HG03066 (cell line): ENCODE measurements around the gene SLC30A9.

Experiments used
- ATAC-seq: cut with Tn5 transposase; IDR thresholded peaks from one replicate; pipeline ENCODE4 v1.9.1; 2021; ENCODE audit warnings: low read depth; ENCODE audit not compliant: unreplicated experiment

SLC30A9 gene

DNA sequence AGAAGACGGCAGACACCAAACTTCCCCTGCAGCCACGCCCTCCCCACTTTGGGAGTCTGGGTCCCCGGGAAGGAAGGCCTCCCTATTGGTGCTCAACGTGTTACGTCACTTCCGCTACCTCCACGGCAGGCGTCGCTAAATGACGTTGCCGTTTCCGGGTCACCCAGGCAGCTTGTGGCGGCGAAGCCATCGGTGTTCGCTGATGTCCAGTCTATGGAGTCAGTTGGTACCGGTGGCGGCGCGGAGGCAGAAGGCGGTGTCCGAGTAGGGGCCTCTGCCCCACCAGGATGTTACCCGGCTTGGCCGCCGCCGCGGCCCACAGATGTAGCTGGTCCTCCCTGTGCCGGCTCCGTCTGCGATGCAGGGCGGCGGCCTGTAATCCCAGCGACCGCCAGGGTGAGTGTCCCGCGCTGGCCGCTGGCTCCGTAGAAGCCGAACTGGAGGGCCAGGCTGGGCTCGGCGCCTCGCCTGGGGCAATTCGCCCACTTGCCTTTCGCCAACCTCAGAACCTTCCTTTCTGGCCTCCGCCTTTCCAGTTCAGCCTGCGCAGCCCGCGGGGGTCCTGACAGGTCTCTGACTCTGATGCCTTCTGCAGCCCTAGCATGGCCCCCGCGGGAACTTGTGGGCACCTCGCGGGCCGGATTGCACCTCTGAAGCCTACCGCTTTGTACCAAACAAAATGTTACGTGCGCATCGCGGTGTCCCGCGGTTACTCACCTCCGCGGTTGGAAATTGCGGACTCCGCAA is at the start of gene SLC30A9:
SLC30A9 (plus strand) TSS at position 166 of the 747 bp plus-strand sequence; CDS start at position 288, 122 bp downstream.
- ATAC-seq: peak; percentile 99

DNA sequence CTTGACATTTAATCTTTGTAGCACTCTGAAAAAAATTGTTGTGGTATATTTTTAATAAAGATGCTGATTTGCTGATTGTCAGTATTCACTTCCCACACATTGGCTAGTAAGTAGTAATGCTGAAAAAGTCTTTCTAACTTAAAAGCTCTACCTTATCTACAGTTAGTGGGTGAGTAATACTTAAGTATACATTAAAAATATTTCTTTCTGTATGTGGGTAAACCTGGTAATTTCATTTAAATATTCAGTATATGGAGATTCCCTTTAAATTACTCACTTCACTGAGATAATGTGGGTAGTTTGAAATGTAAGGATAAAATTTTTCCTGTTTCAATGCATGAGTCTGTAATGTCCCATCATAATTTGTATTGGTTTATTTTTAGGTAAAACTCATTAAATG is 49.5 kb upstream of the SLC30A9 start:
- no peak for ATAC-seq

DNA sequence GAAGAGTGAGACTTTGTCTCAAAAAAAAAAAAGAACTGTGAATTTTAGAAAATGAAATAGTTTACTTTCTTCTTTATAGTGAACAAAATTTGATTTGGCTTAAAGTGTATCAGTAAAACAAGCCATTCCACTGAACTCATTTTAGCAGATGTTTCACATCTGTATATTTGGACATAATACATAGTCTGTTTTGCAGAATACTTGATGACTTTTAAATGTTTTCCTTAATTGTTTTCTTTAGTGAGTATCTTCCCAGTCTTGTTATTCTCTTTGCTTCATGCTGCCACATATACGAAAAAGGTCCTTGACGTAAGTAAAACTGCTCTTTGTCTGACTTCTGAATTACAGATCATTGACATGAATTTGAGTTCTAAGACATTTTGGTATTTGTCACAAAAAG is 46.8 kb upstream of the SLC30A9 start:
- no peak for ATAC-seq

DNA sequence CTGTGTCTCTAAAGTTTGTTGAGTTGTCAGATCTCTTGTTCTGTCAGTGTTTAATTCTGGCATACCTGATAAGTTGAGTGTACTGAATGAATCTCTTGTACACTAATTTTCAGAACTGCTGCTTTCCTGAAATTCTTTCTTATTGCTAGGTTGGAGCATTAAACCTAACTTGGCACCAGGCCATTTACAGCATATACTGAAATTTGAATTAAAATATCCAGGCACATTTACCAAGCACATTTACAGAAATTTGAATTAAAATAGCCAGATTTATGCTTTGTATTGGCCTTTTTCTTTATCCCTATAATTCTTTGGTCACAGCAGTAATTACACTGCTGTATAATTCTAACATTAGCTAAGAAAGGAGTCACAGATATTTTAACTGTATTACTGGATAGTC is 46.2 kb upstream of the SLC30A9 start:
- ATAC-seq: no peak

DNA sequence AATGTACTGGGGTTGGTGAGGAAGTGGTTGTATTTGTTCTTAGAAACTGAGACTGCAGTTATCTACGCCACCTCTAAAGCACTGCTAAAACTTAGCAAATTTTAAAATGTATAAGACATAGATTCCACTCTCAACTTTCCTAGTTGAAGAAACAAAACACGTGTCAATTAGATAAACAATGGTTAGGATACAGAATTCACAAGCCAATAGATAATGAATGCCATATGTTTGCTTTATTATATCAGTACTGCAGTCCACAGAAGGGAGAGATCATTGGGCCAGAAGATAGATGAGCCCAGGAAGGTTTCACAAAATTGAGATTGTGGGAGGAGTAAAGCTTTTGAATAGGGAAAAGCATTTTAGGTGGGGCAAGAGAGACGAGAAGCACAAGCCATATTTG is 40.8 kb upstream of the SLC30A9 start:
- no peak for ATAC-seq

DNA sequence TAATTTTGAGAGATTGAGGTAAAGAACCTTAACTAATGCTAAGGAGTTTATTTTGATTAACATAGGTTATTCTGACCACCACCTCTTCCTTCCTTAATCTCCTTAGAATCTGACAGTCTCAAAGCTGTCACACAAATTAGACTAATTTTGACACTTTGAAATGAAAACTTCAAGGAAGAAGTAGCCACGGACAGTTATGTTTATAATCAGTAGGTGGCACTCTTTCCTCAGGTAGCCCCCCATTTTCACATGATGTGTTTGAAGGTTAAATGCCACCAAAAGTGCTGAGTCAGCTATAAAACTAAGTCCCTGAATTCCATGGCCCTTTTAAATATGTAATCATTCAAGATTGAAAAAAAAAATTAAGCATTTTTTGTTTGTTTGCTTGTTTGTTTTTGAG is 32.7 kb upstream of the SLC30A9 start:
- no peak for ATAC-seq

DNA sequence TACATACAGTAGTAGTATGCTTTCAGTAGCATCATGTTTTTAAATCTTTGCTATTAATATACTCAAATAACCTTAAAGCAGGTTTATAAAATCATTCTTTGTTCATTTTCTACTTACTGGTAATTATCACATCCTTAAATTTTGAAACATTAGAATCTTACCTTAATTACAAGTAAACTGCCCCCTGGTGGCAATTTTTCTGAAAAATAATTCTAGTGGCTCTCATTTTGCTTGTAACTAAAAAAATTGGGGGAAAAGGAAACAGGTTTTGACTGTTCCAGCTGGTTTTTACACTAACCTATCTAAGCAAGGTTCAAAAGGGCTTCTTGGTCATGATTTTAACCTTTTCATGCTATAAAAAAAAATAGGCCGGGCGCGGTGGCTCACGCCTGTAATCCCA is 27.2 kb upstream of the SLC30A9 start:
- ATAC-seq: no peak

DNA sequence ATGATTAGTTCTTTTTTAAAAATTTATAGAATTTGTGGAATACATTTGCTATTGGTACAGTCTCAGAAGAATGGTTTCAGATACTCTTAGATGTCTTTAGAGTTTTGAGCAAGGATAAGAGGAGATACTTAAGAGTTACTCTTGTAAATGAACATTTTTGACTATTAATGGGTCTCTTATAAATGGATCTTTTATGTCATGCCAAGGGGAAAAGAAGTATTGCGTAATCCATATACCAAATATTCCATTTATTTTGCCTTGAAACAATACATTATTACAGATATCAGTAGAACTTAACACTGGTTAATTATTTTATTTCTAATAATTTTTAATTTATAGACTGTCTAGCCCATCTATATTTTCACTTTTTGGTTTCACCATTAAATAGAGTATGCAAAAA is 25.9 kb upstream of the SLC30A9 start:
- ATAC-seq: no peak

DNA sequence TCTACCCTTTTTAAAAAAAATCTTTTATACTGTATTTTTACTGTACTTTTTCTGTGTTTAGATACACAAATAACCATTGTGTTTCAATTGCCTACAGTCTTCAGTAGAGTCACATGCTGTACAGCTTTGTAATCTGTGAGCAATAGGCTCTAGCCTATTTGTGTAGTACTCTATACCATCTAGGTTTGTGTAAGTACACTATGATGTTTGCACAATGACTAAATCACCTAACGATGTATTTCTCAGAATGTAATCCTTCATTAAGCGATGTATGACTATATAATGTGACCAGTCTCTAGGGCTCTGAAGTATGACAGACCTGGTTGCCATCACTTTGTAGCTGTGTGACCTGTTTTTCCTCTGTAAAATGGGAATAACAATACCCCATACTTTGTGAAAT is 22.9 kb upstream of the SLC30A9 start:
- ATAC-seq: no peak

DNA sequence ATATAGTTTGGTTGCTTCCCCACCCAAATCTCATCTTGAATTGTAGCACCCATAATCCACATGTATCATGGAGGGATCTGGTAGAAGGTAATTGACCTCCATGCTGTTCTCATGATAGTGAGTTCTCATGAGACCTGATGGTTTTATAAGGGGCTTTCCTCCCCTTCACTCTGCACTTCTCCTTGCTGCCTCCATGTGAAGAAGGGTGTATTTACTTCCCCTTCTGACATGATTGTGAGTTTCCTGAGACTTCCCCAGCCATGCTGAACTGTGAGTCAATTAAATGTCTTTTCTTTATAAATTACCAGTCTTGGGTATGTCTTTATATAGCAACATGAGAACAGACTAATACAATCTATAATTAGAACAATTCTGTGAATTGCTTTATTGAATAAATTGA is 20.7 kb upstream of the SLC30A9 start:
- no peak for ATAC-seq

DNA sequence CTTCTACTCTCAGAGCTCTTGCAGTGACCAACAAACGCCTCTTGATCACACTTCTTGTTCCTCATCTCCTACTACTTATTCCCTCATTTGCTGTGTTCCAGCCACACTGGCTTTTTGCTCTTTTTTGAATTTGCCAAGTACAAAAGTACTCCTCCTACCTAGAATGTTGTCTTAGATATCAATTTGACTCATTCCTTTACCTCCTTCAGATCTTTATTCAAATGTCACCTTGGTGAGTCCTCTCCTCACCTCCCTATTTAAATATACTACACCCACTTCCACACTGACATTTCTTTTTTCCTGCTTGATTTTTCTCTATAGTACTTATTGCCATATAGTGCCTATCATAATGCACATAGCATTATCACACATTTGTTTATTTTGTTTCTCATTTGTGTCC is 15.0 kb upstream of the SLC30A9 start:
- ATAC-seq: no peak

DNA sequence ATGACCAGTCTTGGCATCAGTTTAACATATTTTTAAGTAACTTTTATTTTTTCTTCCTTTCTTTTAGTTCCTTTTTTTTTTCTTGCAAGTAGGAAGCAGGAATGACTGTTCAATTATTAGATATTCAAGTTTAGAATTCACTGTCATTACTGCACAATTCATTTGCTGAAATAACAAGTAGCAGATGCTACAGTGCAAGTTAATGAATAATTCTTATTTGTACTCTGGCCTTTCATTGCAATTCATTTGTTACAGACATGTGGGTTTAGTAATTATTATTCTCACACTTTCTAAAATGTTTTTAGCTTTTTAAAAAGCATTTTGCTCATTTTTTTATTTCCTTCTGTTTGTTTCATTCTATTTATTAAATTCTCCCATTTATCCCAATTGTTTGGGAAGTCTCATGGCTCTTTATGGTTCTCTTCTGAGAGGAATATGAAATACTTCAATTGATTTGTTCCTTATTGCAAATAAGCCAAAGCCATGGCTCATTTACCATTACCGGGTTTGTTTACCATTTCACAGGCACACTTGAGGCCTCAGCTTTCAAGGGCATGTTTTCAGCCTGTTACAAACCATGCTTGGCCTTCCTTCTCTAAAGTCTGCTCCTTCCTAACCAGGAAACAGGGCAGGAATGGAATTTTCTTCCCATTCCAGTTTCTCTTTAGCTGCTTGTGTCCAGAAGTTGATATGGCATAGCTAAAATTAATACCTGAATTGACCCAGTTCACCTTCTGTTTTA is 13.4 kb upstream of the SLC30A9 start:
- no peak for ATAC-seq

DNA sequence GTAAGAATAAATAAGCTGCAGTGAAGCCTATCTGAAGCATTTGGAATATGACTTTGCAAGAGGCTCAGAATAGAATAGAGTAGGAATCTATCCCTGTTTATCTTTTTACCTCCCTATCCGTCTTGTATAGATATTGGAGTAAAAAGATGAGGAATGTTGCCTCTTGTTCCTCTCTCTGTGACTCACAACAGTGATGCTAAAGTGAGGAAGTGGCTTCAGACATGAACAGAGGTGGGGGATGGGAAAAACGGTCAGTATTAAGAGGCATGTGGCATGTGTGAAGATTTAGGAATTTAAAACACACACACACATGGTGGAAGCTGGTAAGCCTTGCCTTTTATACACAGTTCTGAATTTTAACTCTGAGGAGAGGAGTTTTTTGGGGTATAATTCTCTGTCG is 12.6 kb upstream of the SLC30A9 start:
- no peak for ATAC-seq

DNA sequence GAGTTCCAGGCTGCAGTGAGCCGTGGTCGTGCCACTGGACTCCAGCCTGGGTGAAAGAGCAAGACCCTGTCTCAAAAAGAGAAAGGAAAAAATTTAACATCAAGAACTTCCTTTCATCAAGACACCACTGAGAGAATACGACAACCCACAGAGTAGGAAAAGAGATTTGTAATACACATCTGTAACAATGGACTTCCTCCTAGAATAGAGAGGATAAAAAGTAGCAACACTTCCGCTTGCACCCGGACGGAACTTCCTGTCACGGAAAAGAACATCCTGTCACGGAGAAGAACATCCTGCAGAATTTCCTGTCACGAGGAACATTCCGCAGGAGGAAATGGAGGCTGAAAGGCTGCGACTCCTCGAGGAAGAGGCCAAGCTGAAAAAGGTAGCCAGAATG is 8.9 kb upstream of the SLC30A9 start, which contains the start of gene DCAF4L1:
DCAF4L1 (plus strand) TSS at position 301 of the 400 bp plus-strand sequence; CDS start at position 338, 37 bp downstream.
- no peak for ATAC-seq

DNA sequence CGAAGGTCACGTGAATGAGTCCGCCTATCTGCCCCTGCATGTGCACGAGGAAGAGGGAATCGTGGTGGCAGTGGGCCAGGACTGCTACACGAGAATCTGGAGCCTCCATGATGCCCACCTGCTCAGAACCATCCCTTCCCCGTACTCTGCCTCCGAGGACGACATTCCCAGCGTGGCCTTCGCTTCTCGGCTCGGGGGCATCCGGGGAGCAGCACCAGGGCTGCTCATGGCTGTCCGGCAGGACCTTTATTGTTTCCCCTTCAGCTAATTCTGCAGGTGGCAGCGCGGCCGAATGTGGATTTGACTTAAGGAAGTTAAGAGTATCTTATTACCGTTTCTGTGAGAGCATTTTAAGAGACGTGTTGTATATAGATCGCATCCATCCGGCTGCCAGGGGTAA is 7.6 kb upstream of the SLC30A9 start:
- no peak for ATAC-seq

DNA sequence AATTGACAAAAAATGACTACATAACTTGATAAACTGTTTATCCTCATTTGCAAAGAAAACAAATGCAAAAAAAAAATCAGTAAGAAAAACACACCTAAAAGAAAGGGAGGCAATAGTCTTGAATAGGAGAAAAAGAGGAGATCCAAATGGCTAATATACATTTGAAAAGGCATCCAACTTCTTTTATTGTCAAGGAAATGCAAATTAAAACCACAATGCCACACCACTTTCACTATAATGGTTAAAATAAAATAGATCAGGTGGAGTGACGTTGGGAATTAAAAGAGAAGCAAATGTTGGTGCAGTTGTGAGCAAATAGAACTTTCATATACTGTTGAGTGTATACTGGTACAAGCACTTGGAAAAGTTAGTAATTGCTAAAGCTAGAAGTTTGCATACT is 5.2 kb upstream of the SLC30A9 start:
- no peak for ATAC-seq

DNA sequence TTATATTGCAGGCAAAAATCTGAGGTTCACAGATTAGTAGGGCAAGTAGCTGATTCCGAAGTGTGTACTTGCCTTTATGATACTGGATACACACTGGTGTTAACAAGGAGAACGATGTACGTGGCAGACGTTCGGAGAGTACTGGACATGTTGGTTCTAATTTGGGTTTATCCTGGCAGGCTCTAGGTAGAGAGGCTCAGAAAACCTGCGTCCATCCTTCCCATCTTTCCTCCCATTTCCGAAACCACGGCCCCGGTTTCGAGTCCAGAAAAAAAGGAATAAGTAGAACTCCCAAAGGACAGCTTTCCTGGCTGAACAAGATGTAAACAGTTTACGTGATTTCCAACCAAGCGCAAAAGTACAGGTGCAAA is 351 bp upstream of the SLC30A9 start:
- ATAC-seq: peak; percentile 18

DNA sequence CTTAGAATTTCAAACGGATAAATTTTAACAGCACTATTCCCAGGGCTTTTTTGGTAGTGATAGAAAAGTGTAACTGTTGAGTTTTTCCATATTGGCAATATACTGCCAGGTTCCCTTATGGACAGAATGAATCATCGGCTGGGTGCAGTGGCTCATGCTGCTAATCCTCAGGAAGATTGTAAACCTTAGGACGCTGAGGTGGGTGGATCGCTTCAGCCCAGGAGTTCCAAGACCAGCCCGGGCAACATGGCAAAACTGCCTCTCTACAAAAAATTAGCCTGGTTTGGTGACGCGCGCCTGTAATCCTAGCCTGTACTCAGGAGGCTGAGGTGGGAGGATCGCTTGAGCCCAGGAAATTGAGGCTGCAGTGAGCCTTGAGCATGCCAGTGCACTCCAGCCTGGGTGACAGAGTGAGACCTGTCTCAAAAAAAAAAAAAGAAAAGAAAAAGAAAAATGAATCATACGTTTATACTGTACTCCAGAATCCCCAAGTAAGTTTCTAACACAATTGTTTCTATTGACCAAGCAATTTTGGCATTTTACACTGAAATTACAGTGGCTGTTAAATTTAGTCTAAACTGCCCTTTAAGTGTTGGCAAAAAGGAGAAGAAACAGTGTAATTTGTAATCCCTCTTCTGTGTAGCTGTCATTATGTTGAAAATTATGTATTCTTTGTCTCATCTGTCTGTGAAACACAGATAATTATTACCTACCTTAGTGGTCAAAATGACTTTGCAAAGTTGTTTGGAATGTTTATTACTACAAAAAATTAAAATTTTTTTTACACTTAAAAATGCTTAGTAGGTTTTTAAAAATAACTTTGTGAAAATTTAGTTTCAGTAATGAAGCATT is 1.8 kb downstream of the SLC30A9 start:
- no peak for ATAC-seq

DNA sequence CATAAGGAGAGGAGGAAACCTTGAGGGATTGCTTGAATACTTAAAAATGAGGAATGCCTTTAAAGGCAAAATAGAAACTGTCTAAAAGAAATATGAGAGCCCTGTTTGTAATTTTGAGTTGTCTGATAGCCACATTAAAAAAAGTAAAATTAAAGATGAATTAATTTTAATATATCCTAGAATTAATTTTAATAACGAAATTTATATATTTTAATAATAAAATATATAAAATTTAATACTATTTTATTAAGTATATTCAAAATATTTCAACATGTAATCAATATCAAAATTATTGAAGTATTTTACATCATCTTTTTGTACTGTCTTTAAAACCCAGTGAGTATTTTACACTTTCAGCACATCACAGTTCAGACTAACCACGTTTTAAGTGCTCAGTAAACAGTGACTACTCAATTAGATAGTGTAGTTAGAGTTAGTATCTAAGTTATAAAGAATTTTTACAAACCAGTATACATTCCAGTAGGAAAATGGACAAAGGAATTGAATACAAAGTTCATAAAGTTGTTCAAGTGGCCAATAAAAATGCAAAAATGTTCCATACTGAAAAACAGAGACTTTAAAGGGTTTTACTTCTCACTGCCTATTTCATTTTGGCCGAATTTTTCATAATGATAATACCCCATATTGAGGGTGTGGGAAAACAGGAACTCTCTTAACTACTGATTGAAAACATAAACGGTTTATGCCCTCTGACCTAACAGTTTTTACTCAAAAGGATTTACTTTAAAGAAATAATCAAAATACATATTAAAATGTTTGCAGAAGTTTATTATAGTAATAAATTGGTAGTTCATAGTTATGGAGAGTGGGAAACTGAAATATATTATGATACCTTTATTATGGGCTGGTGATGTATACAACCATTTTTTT is 2.9 kb downstream of the SLC30A9 start:
- ATAC-seq: no peak

DNA sequence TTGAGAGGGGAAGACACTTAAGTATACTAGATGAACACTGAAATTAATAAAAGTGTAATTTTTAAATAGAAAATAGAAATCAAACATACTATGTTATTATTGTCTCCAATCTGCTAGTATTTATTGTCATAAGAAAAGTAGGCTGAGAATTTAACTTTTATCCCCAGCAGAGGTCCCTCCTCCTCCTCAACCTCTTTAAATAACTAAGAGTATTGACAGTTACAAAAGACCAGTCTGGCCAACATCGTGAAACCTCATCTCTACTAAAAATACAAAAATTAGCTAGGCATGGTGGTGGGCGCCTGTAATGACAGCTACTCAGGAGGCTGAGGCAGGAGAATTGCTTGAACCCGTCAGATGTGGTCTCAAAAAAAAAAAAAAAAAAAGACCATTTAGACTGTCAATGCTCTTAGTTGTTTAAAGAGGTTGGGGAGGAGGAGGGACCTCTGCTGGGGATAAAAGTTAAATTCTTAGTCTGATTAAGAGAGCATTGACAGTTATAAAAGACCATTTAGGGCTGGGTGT is 4.2 kb downstream of the SLC30A9 start:
- no peak for ATAC-seq
